Measurements from ENCODE around the gene BPIFB6.

The BPIFB6 gene

DNA sequence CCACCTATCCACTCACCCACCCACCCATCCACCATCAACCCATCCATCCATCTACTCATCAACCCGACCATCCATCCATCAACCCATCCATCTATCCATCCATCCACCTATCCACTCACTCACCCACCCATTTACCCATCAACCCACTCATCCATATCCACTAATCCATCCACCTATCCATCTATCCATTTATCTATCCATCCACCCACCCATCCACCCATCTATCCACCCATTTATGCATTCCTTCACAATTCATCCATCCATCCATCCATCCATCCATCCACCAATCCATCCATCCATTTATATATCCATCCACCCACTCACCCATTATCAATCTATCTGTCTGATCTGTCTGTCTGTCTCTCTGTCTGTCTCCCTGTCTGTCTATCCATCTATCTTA lies 62.1 kb downstream of the BPIFB6 start:
- DNase-seq, result no peak

All from CD4-positive, alpha-beta T cell treated with Interferon gamma for 1 hour (primary cell).